BJ (cell line): Measurements from ENCODE around the gene MVK. TPM values are rescaled to one million over a fixed set of nuclear protein-coding genes. Genes with fewer than 3 reads are reported as not detected.

ENCODE experiments used
- CTCF ChIA-PET: fragments of 350-600 bp; formaldehyde crosslinking; extraction: SDS; loops from one replicate; lab custom pipeline; 2021; ENCODE audit warnings: antibody characterized with exemption, inconsistent platforms; lab: Yijun Ruan, JAX
- POLR2A ChIA-PET: fragments of 300-600 bp; sonication (Branson Sonifier 250); formaldehyde crosslinking; extraction: SDS; loops from one replicate; lab custom pipeline; 2021; ENCODE audit warnings: antibody characterized with exemption; lab: Charles Lee
- DNase-seq: peaks from one replicate; pipeline ENCODE4 v3.0.0-alpha.2; 2011; ENCODE audit warnings: low read depth
- H3K27me3 ChIP-seq: 2 replicates; pipeline ENCODE4 v1.6.0; 2011; ENCODE audit warnings: low read length; ENCODE audit not compliant: control insufficient read depth, insufficient read depth
- H3K36me3 ChIP-seq: 2 replicates; pipeline ENCODE4 v1.5.1; 2011; ENCODE audit warnings: low read length; ENCODE audit not compliant: control insufficient read depth, insufficient read depth
- H3K4me3 ChIP-seq: 2 replicates; pipeline ENCODE4 v1.5.1; 2011; ENCODE audit warnings: low read depth, mild to moderate bottlenecking, control low read depth, low read length
- CTCF ChIP-seq: IDR thresholded peaks from 2 replicates; pipeline ENCODE4 v1.5.1; 2011; ENCODE audit warnings: low read depth, mild to moderate bottlenecking, control low read depth, inconsistent platforms, low read length, moderate library complexity; ENCODE audit not compliant: insufficient read depth
- polyA plus RNA-seq: library from polyadenylated mRNA; depleted of rRNA; stranded (reverse); fragments of >200 nt; gene quantifications from 2 replicates; pipeline ENCODE4 v1.2.3, GENCODE V29; 2011

The MVK gene
- polyA plus RNA-seq, 1 experiment: 7.5 TPM

- Histone ChIP-seq H3K27me3 (no peaks in the 10 kb centered on the region), H3K36me3 (peaks cover 2% of the 10 kb centered on the region; the same call in 1 of the 2 replicates), H3K4me3 (no peak overlapping the region)
- CTCF ChIA-PET: interaction anchor here (11.4 kb wide), 1 partner anchor 184 kb away, joined by 200 read pairs; no protein-coding TSS in a partner anchor
- TF ChIP-seq CTCF: no peak
- POLR2A ChIA-PET: no interaction called here
- no peak for DNase-seq
These were observed 18.8 kb downstream of the MVK start for GRCh38 chr12:109592195-109592904.

- no peak for DNase-seq
- no peak overlapping the region for H3K4me3 ChIP-seq
- H3K27me3 ChIP-seq: no peaks in the 10 kb centered on the region
- ChIA-PET POLR2A (no interaction called here), CTCF (interaction anchor here (1.1 to 11.4 kb wide), 3 partner anchors 19 to 288 kb away, joined by 3 to 200 read pairs (median 3); partner anchors contain the start of genes GLTP and MVK)
- no peak for TF ChIP-seq CTCF
- no peaks in the 10 kb centered on the region; the same call in 1 of the 2 replicates for H3K36me3 ChIP-seq
These were observed 19.3 kb downstream of the MVK start for GRCh38 chr12:109592905-109593272.

GRCh38 chr12:109594556-109595317, 21.1 kb downstream of the MVK start:
- CTCF ChIA-PET: interaction anchor here (1.5 to 11.4 kb wide), 3 partner anchors 12 to 286 kb away, joined by 3 to 200 read pairs (median 4); partner anchors contain the start of gene GLTP
- TF ChIP-seq CTCF: no peak
- no peak for DNase-seq
- POLR2A ChIA-PET: no interaction called here
- no peaks in the 10 kb centered on the region for H3K27me3 ChIP-seq
- H3K36me3 ChIP-seq: no peaks in the 10 kb centered on the region; the same call in 1 of the 2 replicates
- no peak overlapping the region for H3K4me3 ChIP-seq

GRCh38 chr12:109595321-109595902, 21.8 kb downstream of the MVK start:
- POLR2A ChIA-PET: no interaction called here
- TF ChIP-seq CTCF: no peak
- CTCF ChIA-PET: interaction anchor here (1.6 to 11.4 kb wide), 2 partner anchors 11 to 181 kb away, joined by 4 to 200 read pairs; no protein-coding TSS in a partner anchor
- no peak overlapping the region for H3K4me3 ChIP-seq
- no peaks in the 10 kb centered on the region; the same call in 1 of the 2 replicates for H3K36me3 ChIP-seq
- no peak for DNase-seq
- H3K27me3 ChIP-seq: no peaks in the 10 kb centered on the region
